SHP77 (cell line): ENCODE results near the gene CTSC.

ENCODE experiments used
- DNase-seq, 2 experiments: peaks; one replicate each; lab custom pipeline; 2025; lab: John Stamatoyannopoulos, UW

The CTSC gene

DNA sequence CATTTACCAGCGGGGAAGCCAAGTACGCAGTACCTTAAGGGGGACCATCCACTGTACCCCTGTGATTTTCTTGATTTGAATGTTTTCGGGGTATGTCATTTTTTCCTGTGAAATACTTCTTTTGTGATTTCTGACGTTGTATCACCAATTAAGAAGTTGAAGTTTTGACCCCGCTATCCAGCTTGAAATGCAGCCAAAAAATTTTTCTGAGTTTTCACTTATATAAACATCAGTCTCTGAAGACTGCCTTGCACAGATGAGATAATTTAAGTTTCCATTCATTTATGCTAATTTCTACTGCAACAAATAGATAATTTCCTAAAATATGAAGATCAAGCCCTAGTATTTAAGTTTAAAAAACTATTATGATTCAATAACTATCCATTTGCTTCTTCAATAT, 20.0 kb downstream of the CTSC start:
- no peak for DNase-seq

DNA sequence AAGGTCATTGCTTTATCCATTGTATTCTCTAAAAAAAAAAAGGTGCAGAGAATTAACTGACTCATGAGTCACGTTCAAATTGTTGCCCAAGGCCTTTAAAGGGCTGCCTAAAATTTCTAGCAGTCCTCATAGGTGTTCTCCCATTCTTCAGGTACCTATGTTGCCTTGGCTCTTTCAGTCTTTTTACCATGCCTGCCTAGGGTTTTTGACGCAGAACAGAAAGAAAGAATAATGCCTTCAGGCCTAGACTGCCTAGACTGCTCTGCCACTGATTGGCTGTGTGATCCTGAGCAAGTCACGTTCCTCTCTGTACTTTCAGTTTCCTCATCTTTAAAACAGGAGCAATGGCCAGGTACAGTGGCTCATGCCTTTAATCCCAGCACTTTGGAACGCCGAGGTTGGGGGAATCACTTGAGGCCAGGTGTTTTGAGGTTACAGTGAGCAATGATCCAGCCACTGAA, 21.5 kb downstream of the CTSC start:
- DNase-seq: no peak

DNA sequence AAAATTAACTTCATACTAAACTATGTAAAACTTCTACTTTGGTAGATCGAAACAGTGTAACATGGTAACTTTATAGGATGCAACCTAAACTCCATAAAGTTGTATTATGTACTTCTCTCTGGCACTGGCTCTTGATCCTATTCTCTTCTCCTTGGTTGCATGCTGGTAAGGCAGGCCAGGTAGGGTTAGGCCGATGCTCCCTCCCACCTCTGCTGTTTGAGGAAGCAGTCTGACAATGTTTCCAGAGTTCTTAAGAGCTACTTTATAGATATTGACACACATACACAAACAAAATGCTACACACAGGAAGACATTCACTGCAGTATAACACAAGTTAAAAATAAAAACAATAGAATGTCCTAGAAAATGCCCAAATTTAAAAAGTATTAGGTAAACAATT, 22.5 kb downstream of the CTSC start:
- DNase-seq: no peak

- DNase-seq: no peak
Measured at GRCh38 chr11:88313441-88313840, 24.1 kb downstream of the CTSC start.

DNA sequence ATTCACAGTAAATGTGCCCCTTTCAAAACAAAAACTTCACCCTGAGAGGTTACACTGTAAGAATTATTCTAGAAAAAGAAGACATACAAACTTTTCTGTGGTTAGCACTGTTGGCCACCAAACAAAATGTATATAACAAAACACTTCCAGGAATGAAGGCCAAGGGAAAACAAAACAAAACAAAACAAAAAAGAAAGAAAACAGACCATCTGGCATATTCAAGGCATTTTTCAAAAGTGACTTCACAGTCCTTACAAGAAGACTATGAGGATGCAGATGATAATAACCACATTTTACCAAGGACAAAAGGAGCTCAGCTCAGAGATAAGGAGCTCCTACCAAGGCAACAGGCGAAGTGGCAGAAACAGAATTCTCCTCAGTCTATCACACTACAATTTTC, 24.9 kb downstream of the CTSC start:
- no peak for DNase-seq

DNA sequence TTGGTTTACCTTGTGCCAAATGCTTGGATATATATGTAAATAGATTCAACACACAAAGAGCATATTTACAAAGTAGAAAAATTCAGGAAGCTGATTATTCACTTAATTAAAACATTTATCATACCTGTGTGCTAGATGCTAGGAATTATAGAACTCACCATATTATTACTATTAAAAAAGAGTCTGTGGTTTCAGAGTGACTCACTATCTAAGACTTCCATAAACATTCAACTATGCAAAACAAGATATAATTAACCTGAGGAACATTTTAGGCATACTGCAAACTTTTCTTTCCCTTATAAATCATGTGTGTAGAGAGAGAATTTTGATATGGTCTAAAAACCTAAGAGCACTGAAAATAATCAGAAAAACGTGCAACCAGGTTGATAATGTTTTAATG, 27.3 kb downstream of the CTSC start:
- no peak for DNase-seq

GRCh38 chr11:88308576-88308975, 29.0 kb downstream of the CTSC start:
- no peak for DNase-seq

DNA sequence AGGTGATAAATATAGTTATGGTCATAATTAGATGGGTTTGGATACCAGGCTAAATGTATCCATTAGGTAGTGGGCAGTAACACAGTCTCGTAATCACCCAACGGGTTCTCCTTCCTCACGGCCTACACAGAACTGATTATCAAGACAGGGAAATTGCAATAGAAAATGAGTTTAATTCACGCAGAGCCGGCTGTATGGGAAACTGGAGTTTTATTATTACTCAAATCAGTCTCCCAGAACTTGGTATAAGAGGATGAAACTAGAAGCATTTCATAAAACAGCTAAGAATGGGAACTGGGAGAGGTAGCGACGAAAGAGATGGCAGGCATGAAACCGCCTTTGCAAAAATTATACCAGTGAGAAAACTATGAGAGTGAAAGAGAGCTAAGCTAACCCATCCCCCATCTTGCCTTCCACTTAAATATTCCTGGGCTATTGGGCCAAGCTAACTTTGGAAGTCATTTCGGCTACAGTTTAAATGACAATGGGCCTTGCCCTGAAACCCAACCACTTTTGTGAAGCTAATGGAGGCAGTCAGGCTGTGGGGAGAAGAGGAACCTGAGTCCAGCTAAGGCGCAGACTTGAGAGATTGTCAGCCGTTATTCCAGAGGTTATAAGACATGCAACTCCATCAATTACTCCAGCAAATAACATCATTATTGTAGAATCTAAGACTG, 29.6 kb downstream of the CTSC start:
- DNase-seq: no peak

DNA sequence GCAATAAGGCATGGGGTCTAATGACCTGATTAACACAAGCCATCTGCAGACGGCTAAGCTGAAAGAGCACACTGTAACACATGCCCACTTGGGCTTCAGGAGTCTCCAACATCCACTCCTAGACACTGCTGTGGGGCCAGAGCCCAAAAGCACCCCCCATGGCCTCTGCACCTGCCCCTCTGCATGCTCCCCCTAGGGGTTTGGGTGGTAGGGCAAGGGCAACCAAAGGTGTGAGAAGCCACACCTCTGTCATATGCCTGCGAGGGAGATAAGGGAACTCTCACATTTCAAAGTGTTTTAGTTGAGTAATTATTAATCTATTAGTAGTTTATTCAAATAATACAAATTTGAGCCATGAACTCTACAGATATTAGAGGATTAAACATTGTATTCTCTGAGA, 30.8 kb downstream of the CTSC start:
- no peak for DNase-seq

DNA sequence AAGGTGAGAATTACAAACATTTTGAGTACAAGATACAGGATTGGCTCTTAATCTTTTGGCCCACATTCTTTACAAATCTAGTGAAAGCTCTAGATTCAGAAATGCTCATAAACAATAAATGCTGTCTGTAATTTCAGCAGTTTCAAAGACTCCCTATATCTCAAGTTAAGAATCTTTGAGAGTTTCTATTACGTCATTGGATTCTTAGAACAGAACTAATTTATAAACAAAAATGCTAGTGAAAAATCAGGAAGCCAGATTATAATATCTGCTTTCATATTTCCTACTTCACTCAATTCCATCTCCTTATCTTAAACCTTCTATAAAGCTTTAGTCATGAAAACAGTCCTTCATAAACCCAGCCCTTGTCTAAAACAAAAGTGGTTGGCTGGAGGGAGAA, 32.1 kb downstream of the CTSC start:
- DNase-seq: no peak

DNA sequence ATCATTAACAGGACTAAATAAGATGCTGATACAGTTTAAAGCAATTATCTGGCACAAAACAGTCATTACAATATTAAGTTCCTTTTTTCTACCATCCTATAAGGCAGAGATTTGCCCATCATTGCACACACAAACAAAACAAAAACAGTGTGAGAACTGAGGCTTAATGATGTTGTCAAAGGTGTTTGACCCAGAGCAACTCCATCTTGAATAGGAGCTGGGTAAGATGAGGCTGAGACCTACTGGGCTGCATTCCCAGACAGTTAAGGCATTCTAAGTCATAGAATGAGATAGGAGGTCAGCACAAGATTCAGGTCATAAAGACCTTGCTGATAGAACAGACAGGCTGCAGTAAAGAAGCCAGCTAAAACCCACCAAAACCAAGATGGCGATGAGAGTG, 33.2 kb downstream of the CTSC start:
- DNase-seq: no peak

DNA sequence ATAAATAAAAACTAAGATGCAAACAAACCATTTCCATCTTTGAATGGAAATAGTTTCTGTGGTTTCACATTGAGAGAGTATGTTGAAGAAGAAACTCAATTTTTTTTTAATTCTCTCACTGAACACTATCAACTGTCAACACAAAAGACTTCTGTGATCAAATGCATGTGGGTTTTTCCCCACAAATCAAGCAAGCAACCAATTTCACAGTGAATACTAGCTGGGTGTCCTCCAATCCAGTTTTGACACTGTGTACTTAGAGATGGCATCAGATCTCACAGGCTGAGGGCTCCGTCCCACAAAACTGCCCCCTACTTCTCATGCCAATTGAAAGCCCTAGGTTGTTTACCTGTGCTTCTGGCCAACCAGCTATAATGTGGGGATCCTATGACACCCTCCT, 34.5 kb downstream of the CTSC start:
- DNase-seq: no peak

DNA sequence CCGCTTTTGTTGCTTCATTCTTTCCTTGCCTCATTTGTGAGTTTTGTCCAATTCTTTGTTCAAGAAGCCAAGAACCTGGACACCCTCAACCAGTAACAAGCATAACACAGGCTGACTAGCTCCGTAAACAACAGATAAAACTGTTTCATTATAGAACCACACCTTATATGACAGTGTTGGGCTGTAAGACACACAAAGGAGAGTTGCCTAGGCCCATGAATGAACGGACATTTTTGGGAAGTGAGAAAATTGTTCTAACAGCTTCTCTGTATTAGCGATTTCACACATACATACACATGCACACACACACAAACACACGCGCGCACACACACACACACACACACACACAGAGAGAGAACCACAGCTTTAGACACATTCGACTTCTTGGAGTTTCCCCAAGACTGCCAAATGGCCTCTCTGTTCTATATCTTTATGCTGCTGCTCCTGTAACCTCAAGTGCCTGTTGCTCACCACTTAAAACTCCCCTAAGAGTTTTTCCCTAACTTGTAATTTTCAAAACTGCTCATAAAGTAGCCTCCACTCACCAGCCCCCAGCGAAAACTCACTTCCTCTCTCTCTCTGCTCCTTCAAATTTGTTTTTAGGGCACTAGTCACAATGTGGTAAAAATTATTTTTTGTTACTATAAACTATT, 35.9 kb downstream of the CTSC start:
- DNase-seq: no peak

DNA sequence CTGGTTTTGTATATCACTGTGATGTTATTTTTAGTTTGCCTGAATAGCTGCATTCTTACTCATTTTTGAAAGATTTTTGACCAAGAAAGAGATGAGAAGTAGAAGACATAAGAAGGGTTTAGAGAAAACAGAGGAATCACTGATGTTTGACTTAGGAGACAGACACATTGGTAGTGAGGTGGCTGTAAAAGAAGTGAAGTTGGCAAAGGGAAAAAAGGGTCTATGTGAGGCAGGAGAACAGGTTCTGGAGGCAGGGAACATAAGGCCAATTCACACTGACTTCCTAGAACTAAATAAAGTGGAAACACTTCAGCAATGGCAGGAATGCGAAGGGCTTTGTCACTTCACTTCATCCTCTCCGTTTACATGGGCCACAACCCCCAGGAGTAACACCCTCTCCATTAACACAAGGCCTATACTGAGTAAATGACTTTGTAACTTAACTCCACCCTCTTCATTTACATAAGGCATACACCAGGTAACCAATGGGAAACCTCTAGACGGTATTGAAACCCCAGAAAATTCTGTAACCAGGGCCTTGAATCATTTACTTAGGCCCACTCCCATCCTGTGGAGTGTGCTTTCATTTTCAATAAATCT, 36.5 kb downstream of the CTSC start:
- no peak for DNase-seq

DNA sequence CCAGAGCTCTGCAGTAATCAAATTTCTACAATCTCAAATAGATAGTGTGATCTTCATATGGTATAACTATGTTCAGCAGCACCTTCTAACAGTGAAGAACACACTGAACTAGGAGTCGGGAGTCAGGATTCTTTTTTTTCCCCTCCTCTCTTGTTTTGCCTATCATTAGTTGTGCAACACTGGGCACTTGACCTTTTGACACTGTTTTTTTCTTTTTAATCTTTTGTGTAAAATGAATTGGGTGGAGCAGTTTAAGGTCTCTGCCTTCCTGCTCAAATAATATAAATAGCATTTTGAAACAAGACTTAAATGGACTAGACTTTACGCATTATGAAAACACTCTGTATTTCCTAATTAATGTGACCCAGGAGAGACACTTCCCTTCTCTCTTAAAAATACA, 39.7 kb downstream of the CTSC start:
- DNase-seq: no peak

DNA sequence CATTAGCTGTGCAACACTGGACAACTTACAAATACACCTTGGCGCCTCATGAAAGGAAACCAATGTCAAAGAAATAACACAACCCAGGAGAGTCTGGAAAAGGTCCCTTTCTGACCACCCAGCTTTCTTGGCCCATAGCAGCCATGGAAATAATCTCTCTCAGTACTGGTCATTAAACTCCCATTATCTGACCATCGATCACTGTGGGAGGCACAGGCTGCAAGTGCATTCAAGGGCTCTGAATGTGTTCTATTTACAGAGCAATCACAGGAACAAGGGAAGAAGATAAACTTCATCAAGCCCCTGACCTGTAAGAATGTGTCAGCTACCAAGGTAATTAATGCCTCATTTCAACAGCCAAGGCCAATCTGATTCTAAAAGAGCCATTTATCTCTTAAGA, 40.1 kb downstream of the CTSC start:
- no peak for DNase-seq

DNA sequence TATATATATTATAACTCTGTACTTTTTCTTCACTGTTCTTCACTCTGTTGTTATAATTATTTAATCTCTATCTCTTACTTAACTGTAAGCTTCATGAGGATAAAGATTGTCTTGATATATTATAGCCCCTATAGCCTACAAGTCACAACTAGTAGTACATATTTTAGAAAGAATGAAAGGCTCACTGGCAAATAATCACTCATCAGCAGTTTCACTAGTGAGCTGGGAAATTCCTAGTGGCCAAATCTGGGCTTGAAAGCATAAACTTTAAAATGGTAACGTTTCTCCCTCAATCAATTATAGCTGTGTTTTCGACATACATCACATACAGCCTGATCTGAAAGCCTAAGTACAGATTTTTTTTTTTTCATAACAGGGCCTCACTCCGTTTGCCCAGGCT, 42.5 kb downstream of the CTSC start:
- no peak for DNase-seq

DNA sequence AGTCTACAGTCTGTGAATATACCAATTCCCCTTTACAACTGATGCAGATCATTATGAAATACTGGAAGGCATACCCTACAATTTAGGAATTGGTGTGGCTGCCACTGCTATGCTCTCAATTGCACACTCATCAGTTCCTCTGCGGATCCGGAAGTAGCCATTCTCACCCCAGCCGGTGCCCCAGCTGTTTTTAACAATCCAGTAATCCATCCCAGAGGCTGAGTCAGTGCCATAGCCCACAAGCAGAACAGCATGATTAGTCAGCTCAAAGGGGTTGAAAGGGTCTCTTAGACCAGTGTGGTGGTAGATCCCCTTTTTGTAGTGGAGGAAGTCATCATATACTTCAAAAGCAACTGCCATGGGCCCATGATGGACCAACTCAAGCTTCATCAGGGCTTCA, 43.6 kb downstream of the CTSC start:
- no peak for DNase-seq

- no peak for DNase-seq
Measured at GRCh38 chr11:88292171-88292843, 45.2 kb downstream of the CTSC start.

GRCh38 chr11:88288560-88288959, 49.0 kb downstream of the CTSC start:
- no peak for DNase-seq

- no peak for DNase-seq
Measured at GRCh38 chr11:88284336-88285050, 53.0 kb downstream of the CTSC start.

DNA sequence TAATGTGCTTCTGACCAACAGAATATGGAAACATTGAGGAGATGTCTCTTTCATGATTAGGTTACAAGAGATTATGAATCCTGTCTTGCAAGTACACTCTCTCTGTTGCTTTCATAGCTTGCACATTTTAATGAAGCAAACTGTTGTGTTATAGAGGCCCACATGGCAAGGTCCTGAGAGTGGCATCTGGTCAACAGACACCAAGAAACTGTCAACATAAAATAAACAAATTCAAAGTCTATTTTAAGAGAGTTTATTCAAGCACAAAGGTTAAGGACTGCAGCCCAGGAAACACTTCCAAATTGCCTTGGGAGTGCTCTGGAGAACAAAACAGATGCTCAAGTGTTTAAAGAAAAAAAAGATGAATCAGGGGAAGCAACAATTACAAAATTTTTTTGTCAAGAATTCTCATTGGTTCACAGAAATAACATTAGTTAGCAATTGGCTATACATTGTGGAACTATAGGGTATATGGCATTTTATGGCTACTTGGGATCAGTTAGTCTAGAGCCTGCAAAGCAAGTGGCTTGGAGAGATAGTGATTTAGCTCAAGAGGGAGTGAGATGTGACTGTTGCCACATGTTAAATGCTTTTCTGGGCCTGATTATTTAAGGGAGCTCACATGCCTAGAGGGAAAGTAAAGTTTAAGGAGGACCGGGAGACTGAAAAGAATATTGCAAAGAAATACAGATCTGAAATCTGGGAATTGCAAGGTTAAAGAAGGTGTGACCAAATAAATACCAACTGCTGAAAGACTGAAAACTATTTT, 54.6 kb downstream of the CTSC start:
- no peak for DNase-seq
